Activated naive CD4-positive, alpha-beta T cell treated with anti-CD3 and anti-CD28 coated beads, Interleukin-2, amount 50 U/mL, for 16 hours (primary cell): ENCODE data around the gene CHAC1.
"Not testable (repeated sequence)": the region's sequence is repeated elsewhere in the genome, so short reads cannot be mapped to it uniquely, and the experiment has no call there.

Experiments used
- DNase-seq: peaks from one replicate; pipeline ENCODE4 v3.0.0-alpha.2; 2020

The CHAC1 gene

GRCh38 chr15:40938536-40938870 is 14.8 kb upstream of the CHAC1 start:
- no peak for DNase-seq

- no peak for DNase-seq
These were observed 12.9 kb upstream of the CHAC1 start for GRCh38 chr15:40940296-40940801.

DNA sequence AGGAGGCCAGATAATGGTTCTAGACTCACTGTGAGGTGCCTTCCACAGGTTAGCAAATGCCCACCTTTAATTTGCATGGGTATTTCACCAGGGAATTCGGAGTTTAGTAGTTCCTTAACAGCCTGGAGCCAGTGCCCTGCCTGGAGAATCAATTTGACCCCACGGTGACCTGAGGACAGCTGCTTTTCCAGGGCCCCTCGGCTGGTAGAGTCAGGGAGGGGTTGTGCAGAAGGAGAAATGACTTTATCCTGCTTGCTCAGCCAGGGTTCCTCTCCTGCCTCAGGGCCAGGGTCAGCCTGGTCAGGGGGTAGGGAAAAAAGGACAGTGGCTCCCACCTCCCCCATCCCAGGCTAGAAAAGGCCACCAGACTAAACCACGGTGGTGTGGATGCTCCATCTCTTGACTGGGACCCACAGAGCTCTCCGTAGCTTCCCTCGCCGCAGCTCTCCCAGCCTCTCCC is 12.2 kb upstream of the CHAC1 start:
- DNase-seq: no peak

DNA sequence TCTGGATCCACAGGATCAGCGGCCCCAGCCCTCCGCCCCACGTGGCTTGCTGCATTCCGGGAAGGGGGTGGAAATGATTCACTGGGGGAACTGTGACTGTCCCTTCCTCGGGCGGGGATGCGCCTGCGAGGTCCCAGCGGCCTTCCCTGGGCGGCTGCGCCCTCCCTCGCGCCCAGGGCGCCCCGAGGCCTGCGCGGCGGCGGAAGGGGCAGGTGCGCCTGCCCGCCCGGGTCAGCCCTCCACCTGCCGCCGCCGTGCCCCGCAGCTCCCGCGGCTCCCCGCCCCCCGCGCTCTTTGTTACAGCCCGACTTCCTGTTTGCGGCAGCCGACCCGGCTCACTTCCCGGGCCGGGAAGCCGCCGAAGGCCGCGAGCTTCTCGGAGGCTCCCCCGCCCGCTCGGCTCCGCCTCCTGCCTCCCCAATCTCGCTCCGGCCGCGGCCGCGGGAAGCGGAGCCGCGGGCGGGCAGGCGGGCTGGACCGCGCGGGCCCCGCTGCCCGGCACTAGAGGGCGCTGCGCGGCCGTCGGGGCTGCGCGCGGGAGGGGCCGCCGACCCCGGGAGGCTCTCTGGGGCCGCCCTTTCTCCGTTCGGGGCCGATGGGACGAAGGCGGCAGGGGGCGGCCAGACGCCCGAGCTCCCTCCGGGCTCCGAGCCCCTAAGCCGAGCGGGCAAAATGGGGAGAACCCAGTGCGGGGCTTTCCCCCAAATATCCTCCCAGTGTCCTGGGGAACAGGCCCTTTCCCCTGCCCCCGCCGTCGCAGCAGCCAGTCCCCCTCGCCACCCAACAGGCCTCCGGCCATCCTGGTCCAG is 11.5 kb upstream of the CHAC1 start:
- peak; percentile 71 for DNase-seq

- no peak for DNase-seq
These were observed 10.9 kb upstream of the CHAC1 start for GRCh38 chr15:40942337-40942854.

GRCh38 chr15:40942878-40943277 is 10.4 kb upstream of the CHAC1 start:
- no peak for DNase-seq

- DNase-seq: no peak
These were observed 9.4 kb upstream of the CHAC1 start for GRCh38 chr15:40943764-40944365.

DNA sequence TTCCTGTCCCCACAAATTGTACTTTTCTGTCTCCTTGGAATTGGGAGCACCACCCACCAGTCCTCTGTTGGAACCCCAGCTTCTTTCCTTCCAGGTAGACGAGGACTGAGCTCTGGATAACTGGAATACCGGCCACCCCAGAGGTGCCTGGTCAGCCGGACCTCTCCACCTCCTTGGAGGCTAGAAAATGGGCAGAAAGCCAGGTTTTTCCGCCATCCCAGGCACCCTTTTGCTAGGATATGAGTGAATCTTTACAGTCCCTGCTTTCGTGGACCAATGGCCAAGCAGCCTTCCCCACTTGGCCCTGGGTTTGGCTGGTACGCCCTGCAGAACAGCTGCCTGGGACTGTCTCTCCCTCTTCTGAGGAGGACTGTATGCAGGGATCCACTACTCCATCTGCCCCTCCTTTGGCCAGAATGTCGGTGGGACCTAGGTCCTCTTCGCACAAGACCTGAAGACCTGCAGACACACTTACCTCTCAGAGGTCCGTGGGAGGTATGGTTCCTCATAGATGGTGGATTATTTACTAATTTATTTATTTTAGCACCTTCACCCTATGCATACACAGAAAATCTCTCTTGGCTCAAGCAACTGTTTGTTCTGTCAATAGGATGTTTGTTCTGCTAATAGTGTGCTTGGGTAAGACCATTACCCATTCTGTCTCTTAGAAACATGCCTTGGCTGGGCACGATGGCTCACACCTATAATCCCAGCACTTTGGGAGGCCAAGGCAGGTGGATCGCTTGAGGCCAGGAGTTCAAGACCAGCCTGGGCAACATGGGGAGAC is 8.6 kb upstream of the CHAC1 start:
- DNase-seq: no peak

GRCh38 chr15:40948706-40949473 is 4.4 kb upstream of the CHAC1 start:
- DNase-seq: no peak

DNA sequence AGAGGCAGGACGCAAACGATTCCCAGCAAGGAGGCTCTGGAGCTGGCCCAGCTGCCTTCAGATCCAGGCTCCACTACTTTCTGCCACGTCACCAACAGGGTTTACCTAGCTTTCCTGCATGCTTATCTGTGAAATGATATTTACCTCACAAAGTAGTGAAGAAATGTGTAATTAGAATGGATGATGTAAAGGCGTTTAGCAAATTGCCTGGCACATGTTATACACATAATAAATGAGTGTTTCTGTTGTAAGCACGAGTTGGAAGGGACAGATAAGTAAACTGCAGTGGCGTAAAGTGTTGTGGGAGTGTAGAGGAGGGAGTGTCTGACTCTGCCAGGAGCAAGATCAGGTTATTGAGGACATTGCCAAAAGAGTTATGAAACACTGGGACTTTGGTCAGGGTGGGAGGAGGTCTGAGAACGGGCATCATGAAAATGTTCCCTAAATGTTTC is 3.5 kb upstream of the CHAC1 start:
- no peak for DNase-seq

- no peak for DNase-seq
These were observed 1.5 kb upstream of the CHAC1 start for GRCh38 chr15:40951764-40952163.

- DNase-seq: no peak
These were observed 870 bp upstream of the CHAC1 start for GRCh38 chr15:40952301-40952900.

DNA sequence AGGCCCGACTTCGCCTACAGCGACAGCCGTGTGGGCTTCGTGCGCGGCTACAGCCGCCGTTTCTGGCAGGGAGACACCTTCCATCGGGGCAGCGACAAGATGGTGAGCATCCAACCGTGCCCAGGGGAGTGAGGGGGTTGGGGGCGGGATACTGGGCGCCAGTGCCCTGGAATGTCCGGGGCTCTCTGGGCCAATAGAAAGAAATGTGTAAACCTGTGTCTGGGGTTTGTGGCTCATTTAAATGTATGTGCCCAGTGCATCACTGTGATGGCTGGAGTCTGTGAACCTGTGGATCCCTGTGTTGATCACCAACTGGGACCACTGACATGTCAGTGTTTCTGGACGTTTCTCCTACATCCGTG is 423 bp downstream of the CHAC1 start:
- no peak for DNase-seq

GRCh38 chr15:40954158-40954848 is 1.0 kb downstream of the CHAC1 start:
- DNase-seq: not testable (repeated sequence)

- DNase-seq: no peak
These were observed 2.1 kb downstream of the CHAC1 start for GRCh38 chr15:40955141-40955903.

DNA sequence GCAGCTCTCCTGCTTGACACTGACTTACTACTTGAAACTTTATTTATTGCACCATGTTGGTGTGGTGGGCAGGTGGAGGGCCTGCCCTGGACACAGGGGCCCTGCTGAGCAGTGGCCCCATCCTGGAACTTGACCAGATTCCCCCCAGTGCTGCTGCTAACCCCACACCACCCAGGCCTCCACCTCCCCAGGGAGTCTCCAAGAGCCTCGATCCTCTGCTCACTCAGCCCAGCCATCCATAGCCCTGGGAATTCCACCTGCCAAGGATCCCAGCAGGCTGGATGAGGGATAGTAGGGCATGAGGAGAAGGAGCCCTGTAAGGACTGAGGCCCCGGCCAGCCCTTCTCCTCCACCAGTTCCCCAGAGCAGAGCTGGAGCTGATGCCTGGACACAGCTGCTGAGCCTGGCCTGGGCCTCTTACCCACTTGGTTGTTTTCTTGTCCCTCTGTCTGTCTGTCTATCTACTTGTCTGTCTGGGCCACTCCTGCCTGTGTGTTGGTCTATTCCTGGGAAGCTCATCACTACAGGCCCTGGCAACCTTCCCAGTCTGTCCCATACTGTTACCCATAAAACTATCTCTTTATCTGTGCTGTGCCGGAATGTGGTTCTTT is 2.8 kb downstream of the CHAC1 start:
- no peak for DNase-seq

GRCh38 chr15:40956541-40956982 is 3.3 kb downstream of the CHAC1 start:
- DNase-seq: no peak

DNA sequence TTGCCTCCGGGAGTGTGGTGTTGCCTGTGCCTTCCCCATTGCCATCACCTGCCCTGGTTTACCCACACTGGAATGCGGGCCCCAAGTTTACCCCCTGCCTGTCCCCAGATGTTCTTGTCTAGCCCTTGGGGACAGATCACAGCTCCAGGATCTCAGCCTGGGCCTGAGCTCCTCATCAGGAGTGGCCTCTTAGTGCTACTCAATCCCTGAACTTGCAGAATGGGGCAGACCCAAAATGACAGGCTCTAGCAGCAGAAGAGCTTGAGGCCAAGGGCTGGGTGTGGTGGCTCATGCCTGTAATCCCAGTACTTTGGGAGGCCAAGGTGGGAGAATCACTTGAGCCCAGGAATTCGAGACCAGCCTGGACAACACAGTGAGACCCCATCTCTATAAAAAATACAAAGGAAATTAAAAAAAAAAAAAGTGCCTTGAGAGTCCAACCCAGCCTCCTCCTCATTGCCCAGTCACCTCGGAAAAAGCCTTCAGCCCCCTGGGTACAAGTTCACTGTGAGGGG is 3.8 kb downstream of the CHAC1 start:
- no peak for DNase-seq

DNA sequence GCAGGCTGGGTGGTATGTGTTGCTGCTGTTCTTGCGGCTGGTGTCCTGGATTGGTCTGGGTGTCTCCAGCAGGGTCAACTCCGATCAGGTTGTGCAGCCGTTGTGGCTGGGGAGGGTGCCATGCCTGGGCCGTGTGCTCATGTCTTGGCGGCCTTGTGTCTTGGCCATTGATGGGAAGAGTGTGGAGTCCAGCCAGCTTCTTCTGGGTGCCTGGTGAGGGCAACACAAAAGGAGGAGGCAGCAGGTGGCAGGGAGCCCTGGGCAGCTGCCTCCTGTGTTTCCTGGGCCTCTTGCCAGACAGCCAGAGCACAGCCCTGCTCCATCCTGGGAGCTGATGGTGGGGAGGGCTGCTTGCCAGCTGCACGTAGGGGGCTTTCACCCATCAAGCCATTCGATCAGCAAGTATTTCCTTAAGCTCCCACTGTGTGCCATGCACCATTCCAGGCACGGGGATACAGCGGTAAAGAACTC is 4.3 kb downstream of the CHAC1 start:
- DNase-seq: no peak

DNA sequence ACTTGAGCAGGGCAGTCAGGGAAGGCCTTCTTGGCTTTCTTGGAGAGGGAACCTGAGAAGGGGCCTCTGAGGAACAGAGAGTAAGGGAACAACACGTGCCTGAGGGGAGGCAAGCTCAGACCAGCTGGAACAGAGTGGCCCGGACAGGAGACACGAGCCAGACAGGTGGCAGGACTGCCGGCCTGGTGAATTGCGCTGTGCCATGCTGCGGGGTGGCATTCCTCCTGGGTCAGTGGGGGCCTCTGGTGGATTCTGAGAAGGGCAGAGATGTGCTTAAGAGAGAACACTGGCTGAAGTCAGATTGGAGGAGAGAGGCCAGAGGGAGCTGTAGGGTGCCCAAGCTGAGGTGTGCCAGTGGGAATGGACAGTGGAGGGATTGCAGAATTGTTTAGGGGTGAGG is 4.9 kb downstream of the CHAC1 start:
- DNase-seq: no peak
